Measurements from ENCODE around the gene HRH1. TPM values are rescaled to one million over a fixed set of nuclear protein-coding genes. Genes with fewer than 3 reads are reported as not detected.

HRH1 gene
- total and polyA plus RNA-seq, 2 donors (not counting 3 experiments of a cell fraction or from before 2014, with no cell fraction given) = 16.2 to 21.2 TPM

- ChIA-PET CTCF (interaction anchor here (1.5 kb wide), 1 partner anchor 91 kb away, joined by 3 read pairs; no protein-coding TSS in a partner anchor), POLR2A (no interaction called here)
- H3K9me1 ChIP-seq (replicated peaks; ENCODE audit: control insufficient read depth, extremely low read depth, insufficient read depth, low read length) = no peaks in the 10 kb centered on the region
- no peak overlapping the region for H3K9ac ChIP-seq (replicated peaks; ENCODE audit: extremely low read depth, insufficient read depth, low read length)
- no peak for FAIRE-seq
- H3K79me2 ChIP-seq (ENCODE audit: control insufficient read depth, insufficient read depth, low read length) = peaks cover 37% of the 10 kb centered on the region
- no TSS peak for BruUV-seq (replicated peaks)
- peaks cover 0 to 3% of the 10 kb centered on the region in 2 experiments for H3K36me3 ChIP-seq (ENCODE audit: control insufficient read depth in 2 of 2, extremely low read depth in 1 of 2, insufficient read depth in 2 of 2, low read length in 2 of 2)
- dilution Hi-C loops (cut with MboI; ENCODE audit: extremely low pct_ligation_motif_present, low sequenced_read_pairs) = no loop called here
- TF ChIP-seq JUN (IDR thresholded peaks at IDR 0.05; ENCODE audit: borderline replicate concordance, insufficient read depth, insufficient read length, low read depth) = no peak
- TF ChIP-seq POLR2AphosphoS5 (IDR thresholded peaks at IDR 0.05; ENCODE audit: insufficient read depth, low read depth, low read length) = no peak
- TF ChIP-seq MAX (IDR thresholded peaks at IDR 0.05; ENCODE audit: insufficient read depth, insufficient read length) = no peak
- TF ChIP-seq POLR2A (IDR thresholded peaks at IDR 0.05; ENCODE audit: low read depth, low read length) = no peak
- no peak for TF ChIP-seq MYC (IDR thresholded peaks at IDR 0.05; ENCODE audit: low read depth, low read length)
- TF ChIP-seq EZH2 (IDR thresholded peaks at IDR 0.05; ENCODE audit: borderline replicate concordance, low read depth, low read length, severe bottlenecking) = no peak
- no peak for TF ChIP-seq FOS (IDR thresholded peaks at IDR 0.05; ENCODE audit: borderline replicate concordance, insufficient read depth, low read length)
- H2AFZ ChIP-seq (ENCODE audit: low read depth, low read length) = no peak overlapping the region
- H3K4me1 ChIP-seq (ENCODE audit: control insufficient read depth, extremely low read depth, insufficient read depth, low read length) = peaks cover 23% of the 10 kb centered on the region
- intact Hi-C loops (cut with micrococcal nuclease) = no loop called here
- H3K4me3 ChIP-seq (replicated peaks in 1 of 3; ENCODE audit: insufficient read depth in 1 of 3, low read depth in 1 of 3, low read length in 3 of 3) = no peak overlapping the region
- no peak overlapping the region for H3K4me2 ChIP-seq (ENCODE audit: insufficient read depth, low read length)
- no peaks in the 10 kb centered on the region for H3K9me3 ChIP-seq (replicated peaks; ENCODE audit: control insufficient read depth, insufficient read depth, low read length)
- no peaks in the 10 kb centered on the region for H4K20me1 ChIP-seq (replicated peaks; ENCODE audit: control insufficient read depth, extremely low read depth, insufficient read depth, low read length)
- H3K27me3 ChIP-seq (ENCODE audit: control insufficient read depth in 2 of 2, insufficient read depth in 2 of 2, low read length in 2 of 2) = no peaks in the 10 kb centered on the region
- H3K27ac ChIP-seq (ENCODE audit: insufficient read depth, low read depth, low read length) = no peak overlapping the region
- no peak for DNase-seq (ENCODE audit: low read depth, low spot score)
Observed at GRCh38 chr3:11239796-11240195, 85.5 kb downstream of the HRH1 start.

- dilution Hi-C loops (cut with MboI; ENCODE audit: extremely low pct_ligation_motif_present, low sequenced_read_pairs) = no loop called here
- peaks cover 23% of the 10 kb centered on the region for H3K4me1 ChIP-seq (ENCODE audit: control insufficient read depth, extremely low read depth, insufficient read depth, low read length)
- intact Hi-C loops (cut with micrococcal nuclease) = no loop called here
Observed at GRCh38 chr3:11240496-11240895, 86.2 kb downstream of the HRH1 start.

More at GRCh38 chr3:11240496-11240895, 86.2 kb downstream of the HRH1 start:
- Histone ChIP-seq H3K4me3 (replicated peaks in 1 of 3; ENCODE audit: insufficient read depth in 1 of 3, low read depth in 1 of 3, low read length in 3 of 3) (no peak overlapping the region), H3K36me3 (ENCODE audit: control insufficient read depth in 2 of 2, extremely low read depth in 1 of 2, insufficient read depth in 2 of 2, low read length in 2 of 2) (peaks cover 0 to under 1% of the 10 kb centered on the region in 2 experiments), H4K20me1 (replicated peaks; ENCODE audit: control insufficient read depth, extremely low read depth, insufficient read depth, low read length) (no peaks in the 10 kb centered on the region), H2AFZ (ENCODE audit: low read depth, low read length) (no peak overlapping the region), H3K27ac (ENCODE audit: insufficient read depth, low read depth, low read length) (no peak overlapping the region), H3K9ac (replicated peaks; ENCODE audit: extremely low read depth, insufficient read depth, low read length) (no peak overlapping the region), H3K4me2 (ENCODE audit: insufficient read depth, low read length) (no peak overlapping the region), H3K27me3 (ENCODE audit: control insufficient read depth in 2 of 2, insufficient read depth in 2 of 2, low read length in 2 of 2) (no peaks in the 10 kb centered on the region), H3K9me3 (replicated peaks; ENCODE audit: control insufficient read depth, insufficient read depth, low read length) (no peaks in the 10 kb centered on the region), H3K79me2 (ENCODE audit: control insufficient read depth, insufficient read depth, low read length) (peaks cover 37% of the 10 kb centered on the region), H3K9me1 (replicated peaks; ENCODE audit: control insufficient read depth, extremely low read depth, insufficient read depth, low read length) (no peaks in the 10 kb centered on the region)
- BruUV-seq (replicated peaks) = no TSS peak
- ChIA-PET CTCF (interaction anchor here (1.5 kb wide), 1 partner anchor 90 kb away, joined by 3 read pairs; no protein-coding TSS in a partner anchor), POLR2A (no interaction called here)
- FAIRE-seq = no peak
- TF ChIP-seq MAX (IDR thresholded peaks at IDR 0.05; ENCODE audit: insufficient read depth, insufficient read length) (no peak), EZH2 (IDR thresholded peaks at IDR 0.05; ENCODE audit: borderline replicate concordance, low read depth, low read length, severe bottlenecking) (no peak), CTCF (IDR thresholded peaks at IDR 0.05; ENCODE audit: extremely low read depth in 1 of 2, insufficient read depth in 1 of 2, low read depth in 1 of 2, low read length in 2 of 2) (no peak), POLR2A (IDR thresholded peaks at IDR 0.05; ENCODE audit: low read depth, low read length) (no peak), GATA2 (IDR thresholded peaks at IDR 0.05; ENCODE audit: insufficient read depth, insufficient read length, low read depth, low read length) (no peak), FOS (IDR thresholded peaks at IDR 0.05; ENCODE audit: borderline replicate concordance, insufficient read depth, low read length) (no peak), POLR2AphosphoS5 (IDR thresholded peaks at IDR 0.05; ENCODE audit: insufficient read depth, low read depth, low read length) (no peak), JUN (IDR thresholded peaks at IDR 0.05; ENCODE audit: borderline replicate concordance, insufficient read depth, insufficient read length, low read depth) (no peak), MYC (IDR thresholded peaks at IDR 0.05; ENCODE audit: low read depth, low read length) (no peak)
- DNase-seq (ENCODE audit: low read depth, low spot score) = no peak
